ENCODE results near the gene PSMD4. TPM values are rescaled to one million over a fixed set of nuclear protein-coding genes. Genes with fewer than 3 reads are reported as not detected.
A peak's percentile ranks its signal among the peaks of the same experiment; 100 is the strongest.

Gene PSMD4
- total RNA-seq, 1 experiment from 2014 or later: 99.7 TPM

- Histone ChIP-seq H3K27me3 (ENCODE audit: low read length) (no peaks in the 10 kb centered on the region), H3K9ac (ENCODE audit: low read length) (peak overlapping the region; percentile 79), H3K4me1 (ENCODE audit: low read length) (peaks cover 33% of the 10 kb centered on the region), H3K36me3 (ENCODE audit: insufficient read depth, low read length) (no peaks in the 10 kb centered on the region), H3K9me3 (ENCODE audit: low read length) (no peaks in the 10 kb centered on the region), H3K4me2 (ENCODE audit: low read depth, low read length, poor library complexity, severe bottlenecking) (peak overlapping the region; percentile 79), H2AFZ (ENCODE audit: low read length) (peak overlapping the region; percentile 78; the same call in 1 of the 2 replicates), H3K4me3 (ENCODE audit: low read length) (peak overlapping the region; percentile 80), H3K79me2 (ENCODE audit: low read length) (peaks cover 38% of the 10 kb centered on the region), H3K27ac (ENCODE audit: low read length) (peak overlapping the region; percentile 88), H4K20me1 (ENCODE audit: insufficient read depth, low read depth, low read length) (peaks cover 8% of the 10 kb centered on the region; the same call in 1 of the 2 replicates), H3K9me2 (replicated peaks; ENCODE audit: insufficient read depth, low read length) (no peaks in the 10 kb centered on the region)
- DNase-seq: peak; percentile 99
These were observed 26.9 kb downstream of the PSMD4 start for GRCh38 chr1:151281225-151281968.

GRCh38 chr1:151281969-151282882 lies 27.7 kb downstream of the PSMD4 start, which contains the start of gene ZNF687:
TSS of gene ZNF687 (plus strand) at chr1:151282299. CDS start at chr1:151286292, 3,993 bp downstream.
- Histone ChIP-seq H3K4me3 (ENCODE audit: low read length) (peak within 1 kb of the TSS; percentile 80), H3K27ac (ENCODE audit: low read length) (peak within 1 kb of the TSS; percentile 88), H4K20me1 (ENCODE audit: insufficient read depth, low read depth, low read length) (peaks cover 8% of the 10 kb centered on the region; the same call in 1 of the 2 replicates), H3K27me3 (ENCODE audit: low read length) (no peaks in the 10 kb centered on the region), H3K4me1 (ENCODE audit: low read length) (peaks cover 25% of the 10 kb centered on the region), H3K9ac (ENCODE audit: low read length) (peak within 1 kb of the TSS; percentile 99), H3K79me2 (ENCODE audit: low read length) (peaks cover 38% of the 10 kb centered on the region), H2AFZ (ENCODE audit: low read length) (peak within 1 kb of the TSS; percentile 78; the same call in 1 of the 2 replicates), H3K36me3 (ENCODE audit: insufficient read depth, low read length) (peaks cover 4% of the 10 kb centered on the region; the same call in 1 of the 2 replicates), H3K9me2 (replicated peaks; ENCODE audit: insufficient read depth, low read length) (no peaks in the 10 kb centered on the region), H3K9me3 (ENCODE audit: low read length) (no peaks in the 10 kb centered on the region), H3K4me2 (ENCODE audit: low read depth, low read length, poor library complexity, severe bottlenecking) (peak within 1 kb of the TSS; percentile 90)
- DNase-seq: peak; percentile 100

GRCh38 chr1:151282883-151283725 lies 28.6 kb downstream of the PSMD4 start:
- Histone ChIP-seq H3K79me2 (ENCODE audit: low read length) (peaks cover 41% of the 10 kb centered on the region), H3K9ac (ENCODE audit: low read length) (peak overlapping the region; percentile 99)
- DNase-seq: peak; percentile 71

GRCh38 chr1:151284013-151284577 lies 29.6 kb downstream of the PSMD4 start:
- Histone ChIP-seq H3K4me2 (ENCODE audit: low read depth, low read length, poor library complexity, severe bottlenecking) (peak overlapping the region; percentile 90), H4K20me1 (ENCODE audit: insufficient read depth, low read depth, low read length) (peaks cover 8% of the 10 kb centered on the region; the same call in 1 of the 2 replicates), H3K27ac (ENCODE audit: low read length) (peak overlapping the region; percentile 85; the same call in 1 of the 2 replicates), H2AFZ (ENCODE audit: low read length) (no peak overlapping the region), H3K27me3 (ENCODE audit: low read length) (no peaks in the 10 kb centered on the region), H3K4me1 (ENCODE audit: low read length) (peaks cover 20% of the 10 kb centered on the region), H3K36me3 (ENCODE audit: insufficient read depth, low read length) (peaks cover 6% of the 10 kb centered on the region; the same call in 1 of the 2 replicates), H3K9ac (ENCODE audit: low read length) (peak overlapping the region; percentile 99), H3K9me2 (replicated peaks; ENCODE audit: insufficient read depth, low read length) (no peaks in the 10 kb centered on the region), H3K9me3 (ENCODE audit: low read length) (no peaks in the 10 kb centered on the region), H3K79me2 (ENCODE audit: low read length) (peaks cover 41% of the 10 kb centered on the region), H3K4me3 (ENCODE audit: low read length) (peak overlapping the region; percentile 80)
- DNase-seq: no peak

More at GRCh38 chr1:151282883-151283725, 28.6 kb downstream of the PSMD4 start:
- Histone ChIP-seq H3K4me2 (ENCODE audit: low read depth, low read length, poor library complexity, severe bottlenecking) (peak overlapping the region; percentile 90), H3K4me3 (ENCODE audit: low read length) (peak overlapping the region; percentile 80), H3K9me3 (ENCODE audit: low read length) (no peaks in the 10 kb centered on the region), H4K20me1 (ENCODE audit: insufficient read depth, low read depth, low read length) (peaks cover 8% of the 10 kb centered on the region; the same call in 1 of the 2 replicates), H3K36me3 (ENCODE audit: insufficient read depth, low read length) (peaks cover 6% of the 10 kb centered on the region; the same call in 1 of the 2 replicates), H3K4me1 (ENCODE audit: low read length) (peaks cover 20% of the 10 kb centered on the region), H3K9me2 (replicated peaks; ENCODE audit: insufficient read depth, low read length) (no peaks in the 10 kb centered on the region), H3K27me3 (ENCODE audit: low read length) (no peaks in the 10 kb centered on the region), H3K27ac (ENCODE audit: low read length) (peak overlapping the region; percentile 85), H2AFZ (ENCODE audit: low read length) (peak overlapping the region; percentile 33; the same call in 1 of the 2 replicates)

- no peak overlapping the region for H3K4me3 ChIP-seq (ENCODE audit: low read length)
- H3K9me2 ChIP-seq (replicated peaks; ENCODE audit: insufficient read depth, low read length): no peaks in the 10 kb centered on the region
- peaks cover 12% of the 10 kb centered on the region; the same call in 1 of the 2 replicates for H4K20me1 ChIP-seq (ENCODE audit: insufficient read depth, low read depth, low read length)
- H3K27ac ChIP-seq (ENCODE audit: low read length): no peak overlapping the region
- no peak overlapping the region for H3K9ac ChIP-seq (ENCODE audit: low read length)
- no peak for DNase-seq
- peaks cover 41% of the 10 kb centered on the region for H3K79me2 ChIP-seq (ENCODE audit: low read length)
- no peak overlapping the region for H2AFZ ChIP-seq (ENCODE audit: low read length)
- no peaks in the 10 kb centered on the region for H3K27me3 ChIP-seq (ENCODE audit: low read length)
- H3K4me2 ChIP-seq (ENCODE audit: low read depth, low read length, poor library complexity, severe bottlenecking): no peak overlapping the region
- H3K4me1 ChIP-seq (ENCODE audit: low read length): peaks cover 15% of the 10 kb centered on the region
- peaks cover 13% of the 10 kb centered on the region for H3K36me3 ChIP-seq (ENCODE audit: insufficient read depth, low read length)
- no peaks in the 10 kb centered on the region for H3K9me3 ChIP-seq (ENCODE audit: low read length)
These were observed 32.2 kb downstream of the PSMD4 start for GRCh38 chr1:151286619-151287340.

GRCh38 chr1:151287341-151287699 lies 32.8 kb downstream of the PSMD4 start:
- H3K27ac ChIP-seq (ENCODE audit: low read length): no peak overlapping the region
- H3K36me3 ChIP-seq (ENCODE audit: insufficient read depth, low read length): peaks cover 15% of the 10 kb centered on the region
- no peaks in the 10 kb centered on the region for H3K9me3 ChIP-seq (ENCODE audit: low read length)
- H3K9ac ChIP-seq (ENCODE audit: low read length): no peak overlapping the region
- no peak overlapping the region for H2AFZ ChIP-seq (ENCODE audit: low read length)
- no peak overlapping the region for H3K4me2 ChIP-seq (ENCODE audit: low read depth, low read length, poor library complexity, severe bottlenecking)
- peaks cover 15% of the 10 kb centered on the region for H3K4me1 ChIP-seq (ENCODE audit: low read length)
- H3K79me2 ChIP-seq (ENCODE audit: low read length): peaks cover 40% of the 10 kb centered on the region
- H3K9me2 ChIP-seq (replicated peaks; ENCODE audit: insufficient read depth, low read length): no peaks in the 10 kb centered on the region
- no peak overlapping the region for H3K4me3 ChIP-seq (ENCODE audit: low read length)
- H4K20me1 ChIP-seq (ENCODE audit: insufficient read depth, low read depth, low read length): peaks cover 12% of the 10 kb centered on the region; the same call in 1 of the 2 replicates
- no peaks in the 10 kb centered on the region for H3K27me3 ChIP-seq (ENCODE audit: low read length)
- no peak for DNase-seq

Data from Karpas-422 (cell line).